HepG2 (cell line): ENCODE results near the gene SV2A. TPM values are rescaled to one million over a fixed set of nuclear protein-coding genes. Genes with fewer than 3 reads are reported as not detected.

Source experiments
- EED ChIP-seq: sonication (generic); formaldehyde crosslinking; IDR thresholded peaks from 2 replicates; pipeline ENCODE4 v1.5.0; 2020; ENCODE audit warnings: mild to moderate bottlenecking, missing genetic modification reagents
- ETS1 ChIP-seq: sonication (generic); formaldehyde crosslinking; IDR thresholded peaks from 2 replicates; pipeline ENCODE4 v1.4.0; 2020; ENCODE audit warnings: missing genetic modification reagents
- SATB2 ChIP-seq: sonication (generic); formaldehyde crosslinking; IDR thresholded peaks from 2 replicates; pipeline ENCODE4 v1.5.0; 2020; ENCODE audit warnings: missing genetic modification reagents
- SNAPC4 ChIP-seq: sonication (generic); formaldehyde crosslinking; IDR thresholded peaks from 2 replicates; pipeline ENCODE4 v1.4.0; 2020; ENCODE audit warnings: mild to moderate bottlenecking, missing genetic modification reagents
- ZNF138 ChIP-seq: sonication (generic); formaldehyde crosslinking; IDR thresholded peaks from 2 replicates; pipeline ENCODE4 v1.5.0; 2020; ENCODE audit warnings: mild to moderate bottlenecking, low read depth, missing genetic modification reagents
- ZNF232 ChIP-seq: sonication (generic); formaldehyde crosslinking; IDR thresholded peaks from 2 replicates; pipeline ENCODE4 v1.4.0; 2020; ENCODE audit warnings: missing genetic modification reagents, borderline replicate concordance
- ZSCAN9 ChIP-seq: IDR thresholded peaks from 2 replicates; pipeline ENCODE4 v1.6.1; 2016; ENCODE audit warnings: borderline replicate concordance
- polyA plus RNA-seq, 8 experiments: library from polyadenylated mRNA; depleted of rRNA in 3 of 8; stranded (reverse) in 7 of 8; unstranded in 1 of 8; fragments of >200 nt; fragmentation: Illumina TruSeq in 4 of 8; extraction: Trizol in 4 of 8; gene quantifications; 2 replicates each; pipeline versions ENCODE4 v1.2.1 to v1.2.3, GENCODE V29; 2011 to 2016; ENCODE audit warnings: low read depth in 4 of 8, missing spikeins in 1 of 8, mixed read lengths in 1 of 8; ENCODE audit not compliant: insufficient read depth in 1 of 8
- total RNA-seq, 5 experiments: library from RNA; depleted of rRNA; stranded (reverse); fragments of >200 nt; fragmentation: Illumina TruSeq; extraction: Trizol; gene quantifications; 2 replicates each; pipeline ENCODE4 v1.2.3, GENCODE V29; 2016; ENCODE audit warnings: low read depth in 1 of 5
- TF ChIP-seq, protein P1 (sequence below): sonication (generic); formaldehyde crosslinking; IDR thresholded peaks from 2 replicates; pipeline ENCODE4 v1.4.0; 2020; ENCODE audit warnings: missing genetic modification reagents, borderline replicate concordance

Gene SV2A
- total and polyA plus RNA-seq, 2 of the 13 experiments (the other 11 are each of a cell fraction or from before 2014, with no cell fraction given), result 0.84 to 1.9 TPM

DNA sequence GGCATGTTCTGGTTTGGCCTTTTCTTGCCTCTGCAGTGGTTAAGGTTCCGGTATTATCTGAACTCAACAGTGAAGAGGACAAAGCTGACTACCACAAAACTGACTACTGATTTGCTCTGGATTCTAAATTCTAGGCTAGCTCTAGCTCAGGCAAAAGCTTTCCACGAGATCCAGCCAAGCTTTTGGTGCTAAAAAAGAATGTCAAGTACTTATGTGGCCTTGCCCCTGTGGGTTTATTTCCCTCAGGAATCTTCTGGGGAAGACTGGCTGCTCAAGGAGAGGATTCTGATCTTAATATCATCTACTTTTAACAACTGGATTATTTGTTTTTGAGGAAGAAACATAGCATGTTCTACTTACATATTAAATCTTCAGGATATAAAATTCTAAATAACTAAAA is 45.1 kb upstream of the SV2A start (continued):
- TF ChIP-seq ZNF138 (CRISPR knock-in tag) (no peak), ZSCAN9 (CRISPR knock-in tag) (no peak), SNAPC4 (CRISPR knock-in tag) (no peak), SATB2 (CRISPR knock-in tag) (no peak), EED (CRISPR knock-in tag) (no peak), ZNF232 (no peak), ETS1 (CRISPR knock-in tag) (no peak)
- TF ChIP-seq, protein P1, sequence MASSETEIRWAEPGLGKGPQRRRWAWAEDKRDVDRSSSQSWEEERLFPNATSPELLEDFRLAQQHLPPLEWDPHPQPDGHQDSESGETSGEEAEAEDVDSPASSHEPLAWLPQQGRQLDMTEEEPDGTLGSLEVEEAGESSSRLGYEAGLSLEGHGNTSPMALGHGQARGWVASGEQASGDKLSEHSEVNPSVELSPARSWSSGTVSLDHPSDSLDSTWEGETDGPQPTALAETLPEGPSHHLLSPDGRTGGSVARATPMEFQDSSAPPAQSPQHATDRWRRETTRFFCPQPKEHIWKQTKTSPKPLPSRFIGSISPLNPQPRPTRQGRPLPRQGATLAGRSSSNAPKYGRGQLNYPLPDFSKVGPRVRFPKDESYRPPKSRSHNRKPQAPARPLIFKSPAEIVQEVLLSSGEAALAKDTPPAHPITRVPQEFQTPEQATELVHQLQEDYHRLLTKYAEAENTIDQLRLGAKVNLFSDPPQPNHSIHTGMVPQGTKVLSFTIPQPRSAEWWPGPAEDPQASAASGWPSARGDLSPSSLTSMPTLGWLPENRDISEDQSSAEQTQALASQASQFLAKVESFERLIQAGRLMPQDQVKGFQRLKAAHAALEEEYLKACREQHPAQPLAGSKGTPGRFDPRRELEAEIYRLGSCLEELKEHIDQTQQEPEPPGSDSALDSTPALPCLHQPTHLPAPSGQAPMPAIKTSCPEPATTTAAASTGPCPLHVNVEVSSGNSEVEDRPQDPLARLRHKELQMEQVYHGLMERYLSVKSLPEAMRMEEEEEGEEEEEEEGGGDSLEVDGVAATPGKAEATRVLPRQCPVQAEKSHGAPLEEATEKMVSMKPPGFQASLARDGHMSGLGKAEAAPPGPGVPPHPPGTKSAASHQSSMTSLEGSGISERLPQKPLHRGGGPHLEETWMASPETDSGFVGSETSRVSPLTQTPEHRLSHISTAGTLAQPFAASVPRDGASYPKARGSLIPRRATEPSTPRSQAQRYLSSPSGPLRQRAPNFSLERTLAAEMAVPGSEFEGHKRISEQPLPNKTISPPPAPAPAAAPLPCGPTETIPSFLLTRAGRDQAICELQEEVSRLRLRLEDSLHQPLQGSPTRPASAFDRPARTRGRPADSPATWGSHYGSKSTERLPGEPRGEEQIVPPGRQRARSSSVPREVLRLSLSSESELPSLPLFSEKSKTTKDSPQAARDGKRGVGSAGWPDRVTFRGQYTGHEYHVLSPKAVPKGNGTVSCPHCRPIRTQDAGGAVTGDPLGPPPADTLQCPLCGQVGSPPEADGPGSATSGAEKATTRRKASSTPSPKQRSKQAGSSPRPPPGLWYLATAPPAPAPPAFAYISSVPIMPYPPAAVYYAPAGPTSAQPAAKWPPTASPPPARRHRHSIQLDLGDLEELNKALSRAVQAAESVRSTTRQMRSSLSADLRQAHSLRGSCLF (CRISPR knock-in tag), result no peak
- TF ChIP-seq, all 625 proteins: peak for 0
